HL-60/S4 treated with retinoic acid at 250 ng/mL for 4 days and 3 days (cell line): ENCODE data around the gene CCR9.

ENCODE experiments used
- in situ Hi-C: fragments of 300-500 bp; cut with MboI; formaldehyde crosslinking; loops from 2 replicates; pipeline ENCODE4 v1.7.0; 2022; ENCODE audit warnings: low sequenced_read_pairs

The CCR9 gene

DNA sequence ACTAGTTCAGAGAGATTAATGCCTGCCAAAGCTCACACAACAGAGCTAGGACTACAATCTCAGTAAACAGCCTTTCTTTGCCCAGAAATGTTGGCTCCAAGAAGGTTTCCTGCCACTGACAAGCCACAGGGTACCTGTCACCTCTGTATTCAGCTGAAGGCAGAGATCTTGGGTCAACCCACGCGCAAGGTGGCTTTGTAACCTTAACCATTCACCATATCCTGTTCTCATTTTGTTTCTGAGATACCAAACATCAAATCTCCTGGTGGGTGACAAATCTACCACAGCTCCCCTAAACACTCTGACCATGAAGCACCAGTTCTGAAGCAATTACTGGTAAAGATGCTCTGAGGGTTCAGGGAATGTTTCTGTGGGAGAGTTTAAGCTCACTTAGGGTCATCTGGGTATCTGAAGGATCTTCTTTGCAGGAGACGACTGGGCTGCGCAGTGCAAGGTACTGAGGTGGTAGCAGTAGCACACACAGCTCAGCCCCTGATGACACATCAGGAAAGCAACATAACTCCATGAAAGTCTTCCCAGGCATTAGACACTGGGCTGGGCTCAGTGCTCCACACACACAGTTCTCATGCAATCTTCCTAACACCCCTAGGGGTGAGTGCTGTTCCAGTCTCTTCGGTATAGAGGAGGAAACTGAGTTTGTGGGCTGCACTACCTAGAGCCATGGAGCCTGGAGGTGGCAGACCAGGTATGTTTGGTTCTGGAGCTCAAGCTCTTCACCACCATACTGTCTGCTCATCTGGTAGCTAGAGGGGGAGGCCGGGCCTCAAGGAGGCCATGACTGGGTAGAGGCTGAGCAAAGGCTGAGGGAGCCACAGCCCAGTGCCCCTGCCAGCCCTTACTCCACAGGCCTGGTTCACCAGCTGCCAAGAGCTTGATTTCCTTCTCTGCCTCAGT is 64.6 kb downstream of the CCR9 start:
- in situ Hi-C loops: no loop called here

- in situ Hi-C loops: no loop called here
Measured at GRCh38 chr3:45951946-45952345, 65.6 kb downstream of the CCR9 start.

DNA sequence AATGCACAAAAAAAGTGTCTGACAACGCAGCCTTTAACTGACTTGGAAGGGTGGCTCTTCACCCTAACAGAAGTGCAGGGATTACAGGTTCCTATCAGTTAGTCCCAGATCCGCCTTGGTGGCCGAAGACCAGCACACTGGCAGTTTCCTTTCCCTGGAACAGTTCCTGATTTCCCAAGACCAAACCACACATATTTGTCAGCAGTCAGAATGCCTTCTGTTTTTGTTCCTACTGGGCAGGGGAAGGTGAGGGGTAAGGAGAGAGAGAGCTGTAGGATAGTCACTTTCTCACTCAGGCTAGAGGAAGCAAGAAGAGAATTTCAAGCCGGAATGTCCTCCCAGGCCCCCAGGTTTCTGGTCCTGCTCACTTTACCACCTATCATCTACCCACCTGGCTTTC is 66.1 kb downstream of the CCR9 start:
- in situ Hi-C loops: no loop called here
